Medulla oblongata (tissue), 1 donor: ENCODE measurements around the gene OR2A12.
"Not testable (repeated sequence)": the region's sequence is repeated elsewhere in the genome, so short reads cannot be mapped to it uniquely, and the experiment has no call there.

Source experiments
- DNase-seq: peaks from one replicate; pipeline ENCODE4 v3.0.0-alpha.2; 2015; ENCODE audit errors: extremely low spot score

The OR2A12 gene

GRCh38 chr7:144122876-144123275 lies 36.8 kb downstream of the OR2A12 start, which contains the start of gene OR2A14:
Gene OR2A14 (plus strand): TSS chr7:144123176. CDS start chr7:144129113, 5,937 bp downstream.
- DNase-seq = no peak

- DNase-seq = peak; percentile 62
Observed at GRCh38 chr7:144127714-144128334, 41.7 kb downstream of the OR2A12 start.

- not testable (repeated sequence) for DNase-seq
Observed at GRCh38 chr7:144129601-144130000, 43.5 kb downstream of the OR2A12 start.

- no peak for DNase-seq
Observed at GRCh38 chr7:144130730-144131129, 44.7 kb downstream of the OR2A12 start.

- DNase-seq = no peak
Observed at GRCh38 chr7:144132262-144132661, 46.2 kb downstream of the OR2A12 start.

- DNase-seq = no peak
Observed at GRCh38 chr7:144133307-144133706, 47.2 kb downstream of the OR2A12 start.

- no peak for DNase-seq
Observed at GRCh38 chr7:144134116-144134515, 48.0 kb downstream of the OR2A12 start.

- no peak for DNase-seq
Observed at GRCh38 chr7:144137501-144137900, 51.4 kb downstream of the OR2A12 start.

- DNase-seq = no peak
Observed at GRCh38 chr7:144142187-144142586, 56.1 kb downstream of the OR2A12 start.

- no peak for DNase-seq
Observed at GRCh38 chr7:144144426-144144825, 58.3 kb downstream of the OR2A12 start.

GRCh38 chr7:144148224-144148827 lies 62.2 kb downstream of the OR2A12 start:
- DNase-seq = no peak
